H1 (cell line): ENCODE measurements around the gene ECSIT. TPM values are rescaled to one million over a fixed set of nuclear protein-coding genes. Genes with fewer than 3 reads are reported as not detected.

Source experiments
- BACH1 ChIP-seq: IDR thresholded peaks from 2 replicates; pipeline ENCODE4 v1.6.1; 2012; ENCODE audit warnings: low read length, improper control_type of control experiment
- CBX8 ChIP-seq: fragments of 300-800, 300-1000 bp; sonication (generic); IDR thresholded peaks from 2 replicates; pipeline ENCODE4 v1.7.1; 2016; ENCODE audit warnings: low read depth, low read length, borderline replicate concordance
- CREB1 ChIP-seq: IDR thresholded peaks from 2 replicates; pipeline ENCODE4 v1.6.1; 2012; ENCODE audit warnings: inconsistent platforms
- EP300 ChIP-seq, 2 experiments: IDR thresholded peaks; 1 replicate in 1 of 2; 2 replicates in 1 of 2; pipeline ENCODE4 v1.6.1; 2011 to 2012; ENCODE audit warnings: low read depth in 2 of 2, low read length in 2 of 2, mild to moderate bottlenecking in 2 of 2, borderline replicate concordance in 1 of 2, inconsistent platforms in 1 of 2, moderate library complexity in 1 of 2
- GABPA ChIP-seq: IDR thresholded peaks from 2 replicates; pipeline ENCODE4 v1.6.1; 2011; ENCODE audit warnings: mild to moderate bottlenecking, low read length, moderate library complexity, borderline replicate concordance; ENCODE audit not compliant: insufficient read depth
- KDM4A ChIP-seq: IDR thresholded peaks from one replicate; pipeline ENCODE4 v1.7.1; 2012; ENCODE audit warnings: low read depth, mild to moderate bottlenecking, moderate library complexity, low read length, inconsistent platforms; ENCODE audit not compliant: severe bottlenecking
- KDM5A ChIP-seq: fragments of 200-600 bp; IDR thresholded peaks from 2 replicates; pipeline ENCODE4 v1.7.1; 2012; ENCODE audit warnings: mild to moderate bottlenecking, low read length, inconsistent platforms, mixed read lengths
- MAX ChIP-seq: IDR thresholded peaks from 2 replicates; pipeline ENCODE4 v1.6.1; 2012; ENCODE audit warnings: inconsistent platforms
- RBBP5 ChIP-seq: IDR thresholded peaks from 2 replicates; pipeline ENCODE4 v1.7.1; 2012; ENCODE audit warnings: low read depth, mild to moderate bottlenecking, inconsistent platforms, low read length, moderate library complexity, borderline replicate concordance
- RNF2 ChIP-seq: fragments of 200-900, 300-1000 bp; sonication (generic); IDR thresholded peaks from 2 replicates; pipeline ENCODE4 v1.7.1; 2016; ENCODE audit warnings: borderline replicate concordance, low read depth, mild to moderate bottlenecking, antibody characterized with exemption, low read length; ENCODE audit not compliant: poor library complexity, severe bottlenecking; ENCODE audit errors: missing control alignments
- SAP30 ChIP-seq: fragments of 300-600 bp; sonication (generic); IDR thresholded peaks from 2 replicates; pipeline ENCODE4 v1.7.1; 2012; ENCODE audit warnings: low read length, moderate library complexity, mild to moderate bottlenecking, inconsistent platforms; ENCODE audit not compliant: insufficient read depth, insufficient replicate concordance
- SIRT6 ChIP-seq: IDR thresholded peaks from one replicate; pipeline ENCODE4 v1.7.1; 2012; ENCODE audit warnings: low read length, inconsistent platforms
- SIX5 ChIP-seq: IDR thresholded peaks from 2 replicates; pipeline ENCODE4 v1.6.1; 2011; ENCODE audit warnings: mild to moderate bottlenecking, low read depth, low read length
- SP1 ChIP-seq: IDR thresholded peaks from 2 replicates; pipeline ENCODE4 v1.6.1; 2011; ENCODE audit warnings: low read depth, low read length
- TAF1 ChIP-seq: IDR thresholded peaks from 2 replicates; pipeline ENCODE4 v1.6.1; 2011; ENCODE audit warnings: mild to moderate bottlenecking, low read depth, low read length
- USF2 ChIP-seq: IDR thresholded peaks from 2 replicates; pipeline ENCODE4 v1.6.1; 2011; ENCODE audit warnings: low read length, improper control_type of control experiment
- ZNF274 ChIP-seq: IDR thresholded peaks from 2 replicates; pipeline ENCODE4 v1.7.0; 2012; ENCODE audit warnings: low read length, borderline replicate concordance; ENCODE audit errors: extremely low read depth
- polyA plus RNA-seq, 7 experiments: library from polyadenylated mRNA; depleted of rRNA in 3 of 7; stranded (reverse) in 5 of 7; unstranded in 2 of 7; fragments of >200 nt in 5 of 7; fragments of 200-250 nt in 2 of 7; gene quantifications; 1 replicate in 5 of 7; 2 replicates in 1 of 7; 4 replicates in 1 of 7; pipeline versions ENCODE4 v1.2.1 to v1.2.3, GENCODE V29; 2011 to 2013; ENCODE audit warnings: missing spikeins in 2 of 7, mixed read lengths in 2 of 7
- total RNA-seq: library from RNA; stranded (reverse); fragmentation: NEBNext Ultra II Directional; extraction: Animal tissue kit (Norgen Biotek cat#: 25700); gene quantifications from 2 replicates; pipeline ENCODE4 v1.2.1, GENCODE V29; 2021

ECSIT gene
- total and polyA plus RNA-seq, 2 of the 8 experiments (the other 6 are each of a cell fraction or from before 2014, with no cell fraction given) = 55.7 to 74.1 TPM

- TF ChIP-seq RBBP5 (peak; percentile 53; the same call in 1 of the 2 replicates), RNF2 (no peak), GABPA (no peak), CBX8 (no peak), SAP30 (peak; percentile 100), BACH1 (no peak), ZNF274 (no peak), KDM5A (peak; percentile 81), KDM4A (peak; percentile 84), USF2 (no peak), MAX (peak; percentile 79), EP300 (IDR thresholded peaks at IDR 0.05; ENCODE audit: borderline replicate concordance in 1 of 2, low read depth in 2 of 2, low read length in 2 of 2) (no peak), TAF1 (peak; percentile 87), SIRT6 (no peak), SP1 (peak; percentile 76; the same call in 1 of the 2 replicates), CREB1 (no peak), SIX5 (no peak)
These were observed at the start of gene ECSIT (continued) for GRCh38 chr19:11528551-11529341.
